Neural crest cell (in vitro differentiated cells): ENCODE results near the gene LILRA6. TPM values are rescaled to one million over a fixed set of nuclear protein-coding genes. Genes with fewer than 3 reads are reported as not detected.
A peak's percentile ranks its signal among the peaks of the same experiment; 100 is the strongest.

Experiments
- DNase-seq: peaks from one replicate; pipeline ENCODE4 v3.0.0; 2021; ENCODE audit warnings: low read depth, mixed read lengths, low spot score
- H3K27ac Mint-ChIP-seq: one replicate; pipeline ENCODE4 v1.8.0; 2021; ENCODE audit warnings: mild to moderate bottlenecking, mixed read lengths; ENCODE audit not compliant: unreplicated experiment
- H3K27me3 Mint-ChIP-seq: 2 replicates; pipeline ENCODE4 v1.8.0; 2021; ENCODE audit warnings: low read depth, mild to moderate bottlenecking, mixed read lengths
- H3K36me3 Mint-ChIP-seq: 2 replicates; pipeline ENCODE4 v1.8.0; 2021; ENCODE audit warnings: low read depth, mild to moderate bottlenecking, mixed read lengths
- H3K4me1 Mint-ChIP-seq: 2 replicates; pipeline ENCODE4 v1.8.0; 2021; ENCODE audit warnings: mixed read lengths
- H3K4me3 Mint-ChIP-seq: one replicate; pipeline ENCODE4 v1.8.0; 2021; ENCODE audit warnings: mild to moderate bottlenecking, mixed read lengths
- H3K9me3 Mint-ChIP-seq: 2 replicates; pipeline ENCODE4 v1.8.0; 2021; ENCODE audit warnings: mixed read lengths
- CTCF ChIP-seq: fragments of 200-600 bp; sonication (generic); conservative IDR thresholded peaks from 2 replicates; pipeline ENCODE4 v1.5.0; 2021; ENCODE audit warnings: antibody characterized with exemption, mild to moderate bottlenecking
- total RNA-seq: library from RNA; stranded (reverse); gene quantifications from 2 replicates; pipeline ENCODE4 v1.2.1, GENCODE V29; 2021

LILRA6 gene
- total RNA-seq, 1 donor from 2014 or later = not detected

GRCh38 chr19:54211235-54211634 lies 31.4 kb downstream of the LILRA6 start:
- TF ChIP-seq CTCF = no peak
- H3K27ac Mint-ChIP-seq = peak overlapping the region; percentile 41
- H3K27me3 Mint-ChIP-seq = peaks cover 21% of the 10 kb centered on the region
- H3K4me1 Mint-ChIP-seq = peaks cover 39% of the 10 kb centered on the region
- DNase-seq = no peak
- H3K9me3 Mint-ChIP-seq = no peaks in the 10 kb centered on the region
- H3K36me3 Mint-ChIP-seq = peaks cover 29% of the 10 kb centered on the region
- peak overlapping the region; percentile 99 for H3K4me3 Mint-ChIP-seq

- Mint-ChIP-seq H3K4me3 (peak overlapping the region; percentile 99), H3K36me3 (peaks cover 36% of the 10 kb centered on the region), H3K4me1 (peaks cover 46% of the 10 kb centered on the region), H3K27ac (peak overlapping the region; percentile 44), H3K9me3 (no peaks in the 10 kb centered on the region), H3K27me3 (peaks cover 21% of the 10 kb centered on the region)
- DNase-seq = no peak
- TF ChIP-seq CTCF = no peak
Observed at GRCh38 chr19:54209811-54210494, 32.6 kb downstream of the LILRA6 start.

- Mint-ChIP-seq H3K36me3 (peaks cover 40% of the 10 kb centered on the region), H3K4me1 (peaks cover 52% of the 10 kb centered on the region), H3K27me3 (peaks cover 21% of the 10 kb centered on the region), H3K9me3 (no peaks in the 10 kb centered on the region), H3K4me3 (peak overlapping the region; percentile 99), H3K27ac (peak overlapping the region; percentile 50)
- TF ChIP-seq CTCF = no peak
- no peak for DNase-seq
Observed at GRCh38 chr19:54209058-54209810, 33.4 kb downstream of the LILRA6 start.

- Mint-ChIP-seq H3K27me3 (peaks cover 21% of the 10 kb centered on the region), H3K9me3 (no peaks in the 10 kb centered on the region), H3K4me3 (peak overlapping the region; percentile 99), H3K4me1 (peaks cover 53% of the 10 kb centered on the region), H3K27ac (no peak overlapping the region), H3K36me3 (peaks cover 42% of the 10 kb centered on the region)
- no peak for TF ChIP-seq CTCF
- DNase-seq = no peak
Observed at GRCh38 chr19:54208784-54209057, 33.9 kb downstream of the LILRA6 start.

GRCh38 chr19:54207983-54208783 lies 34.4 kb downstream of the LILRA6 start:
- Mint-ChIP-seq H3K27me3 (peaks cover 21% of the 10 kb centered on the region), H3K4me3 (peak overlapping the region; percentile 99), H3K36me3 (peaks cover 44% of the 10 kb centered on the region), H3K27ac (peak overlapping the region; percentile 57), H3K9me3 (no peaks in the 10 kb centered on the region), H3K4me1 (peaks cover 59% of the 10 kb centered on the region)
- DNase-seq = no peak
- TF ChIP-seq CTCF = no peak
